DMS 273 treated with DMSO at 0.1 percent for 48 hours (cell line): ENCODE measurements around the gene COPG2.
"Not testable (repeated sequence)": the region's sequence is repeated elsewhere in the genome, so short reads cannot be mapped to it uniquely, and the experiment has no call there.

Source experiments
- DNase-seq: peaks from one replicate; lab custom pipeline; 2025; lab: John Stamatoyannopoulos, UW

Gene COPG2, protein sequence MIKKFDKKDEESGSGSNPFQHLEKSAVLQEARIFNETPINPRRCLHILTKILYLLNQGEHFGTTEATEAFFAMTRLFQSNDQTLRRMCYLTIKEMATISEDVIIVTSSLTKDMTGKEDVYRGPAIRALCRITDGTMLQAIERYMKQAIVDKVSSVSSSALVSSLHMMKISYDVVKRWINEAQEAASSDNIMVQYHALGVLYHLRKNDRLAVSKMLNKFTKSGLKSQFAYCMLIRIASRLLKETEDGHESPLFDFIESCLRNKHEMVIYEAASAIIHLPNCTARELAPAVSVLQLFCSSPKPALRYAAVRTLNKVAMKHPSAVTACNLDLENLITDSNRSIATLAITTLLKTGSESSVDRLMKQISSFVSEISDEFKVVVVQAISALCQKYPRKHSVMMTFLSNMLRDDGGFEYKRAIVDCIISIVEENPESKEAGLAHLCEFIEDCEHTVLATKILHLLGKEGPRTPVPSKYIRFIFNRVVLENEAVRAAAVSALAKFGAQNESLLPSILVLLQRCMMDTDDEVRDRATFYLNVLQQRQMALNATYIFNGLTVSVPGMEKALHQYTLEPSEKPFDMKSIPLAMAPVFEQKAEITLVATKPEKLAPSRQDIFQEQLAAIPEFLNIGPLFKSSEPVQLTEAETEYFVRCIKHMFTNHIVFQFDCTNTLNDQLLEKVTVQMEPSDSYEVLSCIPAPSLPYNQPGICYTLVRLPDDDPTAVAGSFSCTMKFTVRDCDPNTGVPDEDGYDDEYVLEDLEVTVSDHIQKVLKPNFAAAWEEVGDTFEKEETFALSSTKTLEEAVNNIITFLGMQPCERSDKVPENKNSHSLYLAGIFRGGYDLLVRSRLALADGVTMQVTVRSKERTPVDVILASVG

DNA sequence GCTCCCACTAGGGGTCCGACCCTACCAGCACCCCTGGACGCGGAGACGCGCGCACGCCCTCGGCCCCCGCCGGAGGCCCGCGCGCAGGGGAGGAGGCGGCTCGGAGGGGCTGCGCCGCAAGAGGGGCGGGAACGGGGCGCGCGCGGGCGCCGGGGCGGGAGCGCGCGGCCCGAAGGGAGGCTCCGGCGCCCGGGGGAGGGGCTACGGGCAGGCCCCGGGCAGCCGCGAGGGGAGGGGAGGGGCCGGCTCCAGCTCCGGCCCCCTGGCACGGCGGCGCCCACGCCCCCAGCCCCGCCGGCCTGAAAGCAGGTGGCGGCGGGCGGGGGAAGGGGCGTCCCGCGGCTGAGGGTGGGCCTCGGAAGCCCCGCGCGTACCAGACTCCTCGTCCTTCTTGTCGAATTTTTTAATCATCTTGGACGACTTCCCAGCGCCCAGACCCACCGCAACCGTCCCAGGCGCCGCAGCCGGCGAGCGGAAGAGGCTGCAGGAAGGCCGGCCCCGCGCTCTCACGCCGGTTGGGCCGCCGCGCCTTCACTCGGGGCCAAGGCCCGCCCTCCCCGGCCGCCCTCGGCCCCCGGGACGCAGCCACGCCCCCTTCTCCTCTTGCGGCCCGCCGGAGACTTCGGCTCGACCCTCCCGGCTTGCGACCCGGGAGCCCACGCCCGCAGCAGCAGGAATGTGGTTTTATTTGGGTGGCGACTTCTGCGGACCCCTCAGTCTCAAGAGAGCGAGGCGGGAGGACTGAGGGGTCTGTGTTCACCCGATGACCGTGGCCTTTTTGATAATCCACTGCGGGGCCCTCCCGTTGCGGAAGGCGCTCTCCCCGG, at the start of gene COPG2:
TSS of gene COPG2 (minus strand) at position 491 of the 827 bp plus-strand sequence. CDS start at position 411, 80 bp downstream.
- DNase-seq = peak; percentile 67

DNA sequence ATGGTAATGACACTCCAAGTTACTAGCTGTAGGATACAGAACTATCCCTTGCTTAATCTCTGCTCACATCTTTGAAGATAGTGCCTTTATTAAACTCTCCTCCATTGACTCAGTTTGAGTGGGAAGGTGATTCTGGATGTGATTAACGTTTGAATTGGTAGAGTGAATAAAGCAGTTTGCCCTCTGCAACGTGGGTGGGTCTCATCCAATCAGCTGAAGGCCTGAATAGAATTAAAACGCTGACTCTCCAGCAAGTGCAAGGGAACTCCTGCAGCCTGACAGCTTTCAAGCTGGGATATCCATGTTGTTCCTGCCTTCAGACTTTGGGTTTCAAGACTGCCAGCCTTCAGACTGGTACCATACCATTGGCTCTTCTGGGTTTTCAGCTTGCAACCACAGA, 43.9 kb upstream of the COPG2 start:
- no peak for DNase-seq

DNA sequence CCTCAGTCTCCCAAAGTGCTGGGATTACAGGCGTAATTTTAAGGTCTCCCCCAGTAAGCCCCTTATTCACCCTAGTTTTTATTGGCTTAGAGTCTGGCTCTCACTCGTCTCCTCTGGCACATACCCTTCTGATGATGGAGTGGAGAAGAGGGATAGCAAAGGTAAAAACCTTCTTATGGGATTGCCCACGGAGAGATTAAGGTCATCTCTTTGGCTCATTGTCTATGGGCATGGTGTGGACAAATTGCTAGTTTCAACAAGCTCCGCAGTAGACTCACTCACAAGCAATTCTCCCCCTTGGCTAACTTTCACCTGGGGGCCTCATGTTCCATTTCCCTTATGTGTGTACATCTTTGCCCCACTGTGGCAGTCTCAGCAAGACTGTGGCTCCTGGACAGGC, 40.2 kb upstream of the COPG2 start:
- no peak for DNase-seq

DNA sequence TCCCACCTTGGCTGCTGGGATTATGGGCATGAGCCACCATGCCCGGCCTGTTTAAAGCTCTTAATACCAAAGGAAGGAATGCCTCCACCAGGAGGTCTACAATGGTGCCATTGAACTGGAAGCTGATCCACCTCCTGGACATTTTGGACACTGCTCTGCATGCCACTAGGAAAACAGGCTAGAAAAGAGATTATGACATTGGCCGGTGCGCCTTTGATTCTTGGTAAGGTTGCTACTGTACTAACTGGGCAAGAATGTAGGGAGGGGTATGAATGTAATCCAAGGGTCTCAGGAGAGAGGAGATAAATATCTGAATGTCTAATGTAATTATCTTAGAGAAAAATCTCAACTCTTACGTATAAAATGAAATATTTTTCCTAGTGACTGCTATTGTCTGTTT, 39.5 kb upstream of the COPG2 start:
- DNase-seq = no peak

DNA sequence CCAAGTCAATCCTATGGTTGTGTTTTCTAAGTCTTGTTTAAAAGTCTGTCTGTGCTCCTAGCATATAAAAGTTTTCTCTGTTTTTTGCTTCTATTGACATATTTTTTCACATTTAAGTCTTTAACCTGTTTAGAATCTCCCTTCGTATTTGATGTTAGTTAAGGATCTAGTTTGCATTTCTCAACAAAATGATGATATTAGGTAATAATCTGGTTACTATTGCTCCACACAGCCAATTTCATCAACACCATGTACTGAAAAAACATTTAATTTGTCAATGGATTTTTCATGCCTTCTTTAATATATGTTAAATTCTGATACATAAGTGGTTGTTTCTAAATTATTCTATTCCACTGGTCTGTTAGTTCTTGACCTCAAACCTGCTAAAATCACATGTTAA, 35.3 kb upstream of the COPG2 start:
- no peak for DNase-seq

DNA sequence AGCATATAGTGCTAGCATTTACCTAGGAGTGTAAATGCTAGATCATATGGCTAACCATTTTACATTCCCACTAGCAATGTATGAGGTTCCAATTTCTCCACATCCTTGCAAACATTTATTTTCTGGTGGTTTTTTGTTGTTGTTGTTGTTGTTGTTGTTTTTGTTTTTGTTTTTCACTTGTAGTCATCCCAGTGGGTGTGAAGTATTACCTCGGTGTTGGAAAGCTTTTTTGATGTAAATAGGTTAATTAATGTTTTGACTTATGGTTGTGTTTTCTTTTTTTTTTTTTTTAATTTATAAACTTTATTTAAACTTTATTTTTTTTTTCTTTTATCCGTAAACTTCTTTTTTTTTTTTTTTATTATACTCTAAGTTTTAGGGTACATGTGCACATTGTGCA, 33.1 kb upstream of the COPG2 start:
- DNase-seq = no peak

DNA sequence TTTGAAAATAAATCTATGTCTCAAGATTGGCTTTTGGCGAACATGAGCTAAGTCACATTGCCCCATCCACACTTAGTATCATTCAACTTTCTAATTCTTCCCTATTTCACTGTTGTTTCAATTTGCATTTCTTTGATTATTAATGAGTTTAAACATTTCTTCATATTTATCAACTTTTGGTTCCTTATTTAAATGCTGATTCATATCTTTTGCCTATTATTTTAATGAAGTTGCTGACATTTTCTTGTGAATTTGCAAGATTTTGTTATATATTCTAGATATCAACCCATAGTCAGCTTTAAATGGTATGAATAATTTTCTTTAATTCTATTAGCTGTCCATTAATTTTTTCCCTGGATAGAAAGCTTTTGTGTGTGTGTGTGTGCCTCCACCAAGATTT, 32.2 kb upstream of the COPG2 start:
- DNase-seq = no peak

DNA sequence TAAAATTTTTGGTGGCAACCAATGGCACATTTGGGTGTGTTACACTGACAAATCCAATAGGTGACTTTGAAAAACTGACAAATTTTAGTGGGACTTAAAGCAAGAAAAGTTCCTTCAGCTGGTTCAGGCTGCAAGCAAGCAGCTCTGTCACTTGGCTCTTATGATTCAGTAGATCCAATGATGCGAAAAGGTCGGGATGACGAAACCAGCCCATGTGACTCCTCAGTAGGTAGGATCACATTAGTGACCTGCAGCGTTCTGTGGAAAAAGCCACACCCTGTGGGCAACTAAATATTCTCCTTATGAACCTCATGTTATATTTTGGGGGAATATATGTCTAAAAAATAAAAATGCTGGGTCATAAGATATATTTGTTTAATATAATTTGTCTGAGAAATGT, 31.1 kb upstream of the COPG2 start:
- DNase-seq = no peak

DNA sequence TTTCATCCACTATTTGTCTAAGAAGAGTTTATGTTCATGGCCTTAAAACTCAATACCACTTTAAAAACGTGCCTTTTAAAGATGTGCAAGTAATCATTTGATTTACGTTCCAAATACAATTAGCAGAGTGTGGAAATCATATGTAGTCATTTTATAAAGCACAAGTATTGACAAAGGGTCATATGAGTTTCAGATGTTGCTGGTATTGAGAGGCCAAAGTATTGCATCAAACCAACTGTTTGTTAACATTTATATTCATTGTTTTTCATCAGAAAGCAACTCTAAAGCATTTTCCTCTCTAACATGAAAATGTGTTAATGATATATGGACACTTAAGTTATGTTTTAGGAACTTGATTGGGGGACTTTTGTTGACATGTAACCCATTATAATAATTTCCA, 29.3 kb upstream of the COPG2 start:
- no peak for DNase-seq

DNA sequence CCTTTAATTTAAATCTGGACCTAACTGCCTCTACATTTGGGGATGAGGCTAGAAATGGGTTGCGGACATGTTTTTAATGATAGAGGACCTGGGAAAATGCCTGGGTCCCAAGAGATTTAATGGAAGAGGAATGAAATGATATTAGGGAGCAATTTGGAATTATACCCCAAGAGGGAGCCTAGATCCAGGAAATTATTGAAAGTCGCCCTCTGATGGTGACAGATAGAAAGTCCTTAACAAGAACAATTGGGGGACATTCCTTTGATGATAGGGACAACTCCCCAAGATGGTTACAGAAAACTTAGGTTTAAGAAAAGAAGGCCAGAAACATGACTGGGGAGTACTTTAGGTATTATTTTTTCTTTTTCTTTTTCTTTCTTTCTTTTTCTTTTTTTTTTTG, 27.3 kb upstream of the COPG2 start:
- DNase-seq = no peak

DNA sequence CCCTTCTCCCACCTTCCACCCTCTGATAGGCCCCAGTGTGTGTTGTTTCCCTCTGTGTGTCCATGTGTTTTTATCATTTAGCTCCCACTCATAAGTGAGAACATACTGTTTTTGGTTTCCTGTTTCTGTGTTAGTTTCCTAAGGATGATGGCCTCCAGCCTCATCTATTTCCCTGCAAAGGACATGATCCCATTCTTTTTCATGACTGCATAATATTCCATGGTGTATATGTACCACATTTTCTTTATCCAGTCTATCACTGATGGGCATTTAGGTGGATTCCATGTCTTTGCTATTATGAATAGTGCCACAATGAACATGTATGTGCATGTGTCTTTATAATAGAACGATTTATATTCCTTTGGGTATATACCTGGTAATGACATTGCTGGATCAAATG, 23.8 kb upstream of the COPG2 start:
- DNase-seq = not testable (repeated sequence)

DNA sequence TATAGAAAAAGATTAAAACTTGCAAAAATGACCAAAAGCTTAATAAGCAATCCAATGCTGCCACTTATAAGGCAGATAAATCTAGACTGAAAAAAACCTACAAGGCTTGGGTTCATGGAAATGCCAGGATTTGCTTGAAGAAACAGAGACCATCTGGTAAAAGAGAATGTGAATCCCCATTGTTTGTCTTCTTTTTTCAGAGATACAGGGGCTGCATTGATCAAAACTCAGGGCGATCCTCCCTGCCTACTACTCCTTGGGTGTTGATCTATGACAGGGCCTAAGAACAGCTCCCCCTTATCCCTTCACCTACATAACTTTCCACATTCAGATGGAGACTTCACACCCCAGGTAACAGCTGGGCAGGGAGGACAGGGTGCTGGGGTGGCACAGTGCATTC, 21.1 kb upstream of the COPG2 start:
- DNase-seq = no peak

DNA sequence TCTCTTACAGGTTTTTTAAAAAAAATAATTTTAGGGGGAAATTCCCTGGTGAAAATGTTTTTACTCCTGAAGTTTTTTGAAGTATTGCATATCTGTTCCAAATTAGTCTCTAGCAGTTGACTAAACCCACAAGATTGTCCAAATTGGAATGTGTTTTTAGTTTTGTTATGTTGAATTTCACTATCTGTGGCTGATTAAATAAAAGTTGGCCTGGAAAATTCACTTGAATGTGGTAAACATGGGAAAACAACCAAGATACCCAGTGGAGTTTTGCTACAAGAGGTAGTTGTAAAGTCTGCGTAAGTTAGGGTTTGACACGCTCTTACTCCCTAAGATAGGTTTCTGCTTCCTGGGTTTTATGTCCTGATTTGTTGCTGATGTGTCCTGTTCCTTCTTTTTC, 14.5 kb upstream of the COPG2 start:
- no peak for DNase-seq

DNA sequence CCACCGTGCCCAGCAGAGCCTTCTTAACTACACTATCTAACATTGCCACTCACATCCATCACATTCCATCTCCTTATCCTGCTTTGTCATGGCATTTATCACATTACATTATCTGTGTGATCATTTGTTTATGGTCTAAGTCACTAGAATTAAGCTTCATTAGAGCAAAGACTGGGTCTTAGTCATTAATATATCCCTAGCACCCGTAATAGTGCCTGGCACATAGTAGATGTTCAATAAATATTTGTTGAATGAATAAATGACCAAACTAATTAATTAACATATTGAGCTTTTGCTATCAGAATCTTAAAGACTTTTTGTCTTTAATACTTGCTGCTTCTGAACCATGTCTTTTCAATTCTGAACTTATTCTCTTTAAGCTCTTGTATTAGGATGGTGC, 5.9 kb upstream of the COPG2 start:
- no peak for DNase-seq

DNA sequence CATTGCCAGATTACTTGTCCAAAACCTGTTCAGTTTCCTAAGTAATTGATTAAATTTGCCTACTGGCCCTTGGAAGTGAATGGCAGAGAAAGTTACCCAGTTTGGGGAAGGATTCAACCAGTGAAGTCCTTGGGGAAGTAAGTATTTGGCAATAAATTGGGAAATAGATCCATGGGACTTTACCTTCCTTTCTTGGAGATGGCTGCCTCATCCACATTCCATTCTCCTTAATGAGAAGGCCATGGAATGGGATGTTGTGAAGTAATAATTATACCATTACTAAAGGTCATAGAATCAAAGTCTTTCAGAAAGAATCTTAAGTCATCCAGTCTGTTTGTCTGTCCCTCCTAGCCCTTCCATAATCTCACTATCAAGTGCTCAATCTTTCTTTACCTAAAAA, 4.5 kb upstream of the COPG2 start:
- no peak for DNase-seq

DNA sequence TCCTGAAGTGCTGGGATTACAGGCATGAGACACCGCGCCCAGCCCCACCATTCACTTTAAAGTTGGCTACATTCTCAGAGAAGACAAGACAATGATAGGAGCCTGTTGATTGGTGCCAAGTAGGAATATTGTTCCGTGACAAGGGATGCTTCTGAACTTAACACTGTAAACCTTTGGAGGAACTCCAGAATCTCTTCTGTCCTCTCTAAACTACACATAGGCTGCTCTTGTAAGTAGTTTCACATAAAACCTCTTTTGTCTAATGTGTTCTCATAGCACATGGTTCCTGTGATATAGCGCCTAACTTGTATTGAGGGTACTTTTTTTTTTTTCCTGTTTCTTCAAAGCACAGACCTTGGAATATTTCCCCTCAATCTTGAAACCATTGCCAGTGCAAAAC, 3.6 kb upstream of the COPG2 start:
- no peak for DNase-seq

DNA sequence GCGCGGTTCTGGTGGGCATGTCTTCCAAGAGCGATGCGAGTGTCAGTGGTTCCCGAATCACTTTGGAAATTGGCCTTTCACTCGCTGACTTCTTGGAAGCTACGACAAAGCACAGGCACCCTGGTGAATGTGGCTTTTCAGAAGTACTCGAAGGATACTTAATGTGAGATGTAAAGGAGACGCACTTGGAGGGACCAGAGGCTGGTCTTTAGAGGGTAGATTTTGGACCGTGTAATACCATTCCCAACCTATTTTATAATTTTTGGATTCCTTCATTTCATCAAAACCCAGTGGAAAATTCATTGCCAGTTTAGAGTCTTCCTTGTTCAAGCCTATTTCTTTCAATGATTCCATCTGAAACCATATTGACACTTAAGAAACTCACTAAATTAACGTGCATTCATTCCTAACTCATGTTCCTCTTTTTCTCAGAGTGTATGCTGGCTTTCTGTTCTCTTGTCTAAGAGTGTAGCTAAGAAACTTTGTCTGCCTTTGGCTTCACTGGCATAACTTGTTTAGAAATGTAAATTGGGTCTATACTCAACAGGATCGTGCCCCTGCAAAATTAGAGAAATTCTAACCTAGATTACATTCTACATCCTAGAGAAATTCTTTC, 645 bp upstream of the COPG2 start:
- DNase-seq = no peak

DNA sequence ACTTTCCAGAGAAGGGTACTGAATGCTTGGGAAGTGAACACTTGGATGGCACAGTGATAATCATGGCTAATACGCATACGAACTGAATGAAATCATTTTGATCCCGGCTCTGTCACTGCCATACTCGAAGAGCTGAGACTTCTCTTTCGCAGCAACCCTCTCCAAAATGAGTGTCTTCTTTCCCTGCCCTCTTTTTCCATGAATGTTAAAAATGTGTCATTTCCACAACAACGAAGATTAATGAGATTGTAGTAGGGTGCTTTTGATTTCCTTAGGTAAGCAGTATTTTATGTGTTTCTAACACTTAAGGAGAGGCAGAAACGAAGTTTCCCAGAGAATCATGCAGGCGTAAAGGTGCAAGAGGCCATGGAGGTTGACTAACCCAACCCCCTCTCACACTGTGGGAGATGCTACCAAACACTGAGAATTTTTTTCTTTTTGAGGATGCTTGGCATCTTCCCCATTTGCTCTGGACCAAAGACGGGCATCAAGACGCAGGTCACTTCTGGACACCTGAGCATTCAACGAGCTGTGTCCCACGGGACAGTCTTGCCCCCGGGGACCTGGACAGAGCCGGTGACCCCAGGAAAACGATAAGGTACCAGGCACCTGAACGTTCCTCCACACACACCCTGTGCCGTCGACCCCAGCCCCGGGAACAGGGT, 823 bp downstream of the COPG2 start:
- no peak for DNase-seq

DNA sequence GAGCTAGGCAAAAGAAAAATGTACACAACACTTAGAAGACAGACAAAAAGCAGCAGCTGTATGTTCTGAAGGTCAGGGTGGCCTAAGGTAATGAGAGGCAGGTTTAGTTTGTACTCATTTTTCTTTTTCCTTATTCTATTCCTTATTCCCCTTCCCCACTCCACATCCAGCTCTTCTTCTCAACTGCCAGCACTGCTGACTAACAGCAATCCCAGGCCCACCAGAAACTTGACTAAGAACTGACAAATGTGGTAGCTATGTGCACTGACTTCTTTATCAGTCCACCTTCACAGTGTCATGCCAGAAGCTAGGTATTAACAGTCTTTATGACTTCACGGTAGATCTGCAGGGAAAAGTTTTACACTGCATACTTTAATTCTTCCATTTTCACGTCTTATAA, 6.1 kb downstream of the COPG2 start:
- no peak for DNase-seq

DNA sequence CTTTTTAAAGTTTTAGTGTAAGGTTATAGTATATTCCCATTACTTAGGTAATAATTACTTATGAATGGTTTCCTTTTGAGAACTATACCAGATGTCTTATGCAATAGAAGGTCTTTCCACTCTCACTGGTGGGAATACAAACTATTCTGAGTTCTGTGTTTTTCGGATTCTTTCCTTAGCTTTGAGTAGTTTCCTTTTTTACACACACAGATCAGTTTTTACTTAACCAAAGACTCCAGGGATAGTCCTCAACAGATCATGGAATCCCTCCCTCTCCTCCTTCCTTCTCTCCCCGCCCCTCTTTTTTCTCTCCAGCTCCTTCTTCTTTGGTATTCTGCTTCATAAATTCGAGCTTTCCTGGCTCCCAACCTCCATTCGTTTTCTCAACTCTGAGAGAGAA, 13.3 kb downstream of the COPG2 start:
- DNase-seq = no peak

DNA sequence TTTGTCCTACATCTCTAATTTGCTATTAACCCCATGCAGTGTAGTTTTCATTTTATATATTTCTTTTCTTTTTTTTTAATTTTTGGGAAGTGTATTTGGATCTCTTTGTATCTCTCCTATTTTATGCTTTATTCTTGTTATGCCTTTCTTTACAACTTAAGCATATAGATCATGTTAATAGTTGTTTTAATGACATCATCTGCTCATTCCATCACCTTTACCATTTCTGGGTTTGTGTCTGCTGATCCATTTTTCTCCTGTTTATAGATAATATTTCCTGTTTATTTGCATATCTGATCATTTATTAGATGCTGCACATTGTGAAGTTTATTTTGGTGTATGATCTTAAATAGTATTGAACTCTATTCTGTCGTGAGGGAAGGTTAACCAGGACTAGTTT, 13.7 kb downstream of the COPG2 start:
- no peak for DNase-seq
